Measurements from ENCODE around the gene RBM19.

The RBM19 gene

DNA sequence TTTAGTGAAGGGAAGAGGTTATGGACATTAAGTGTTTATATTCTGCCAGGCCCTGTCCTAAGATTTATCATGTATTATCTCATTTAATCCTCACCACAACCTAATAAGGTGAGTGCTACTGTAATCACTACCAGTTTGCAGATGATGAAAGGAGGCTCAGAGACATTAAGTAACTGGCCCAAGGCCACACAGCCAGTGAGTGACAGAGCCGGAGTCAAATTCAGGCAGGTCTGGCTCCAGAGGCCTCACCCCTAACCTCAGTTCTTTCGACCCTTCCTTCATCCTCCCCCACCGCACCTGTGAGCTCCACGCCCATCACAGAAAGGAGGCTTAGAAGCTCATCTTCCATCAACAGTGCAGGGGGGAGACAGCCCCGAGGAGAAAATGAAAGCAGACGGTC lies 197.3 kb downstream of the RBM19 start:
- no peaks in the 10 kb centered on the region for H3K79me2 ChIP-seq (ENCODE audit: low read length)
- no peaks in the 10 kb centered on the region for H4K20me1 ChIP-seq (ENCODE audit: insufficient read depth, low read length)
- no peak overlapping the region for H3K27ac ChIP-seq (ENCODE audit: low read length)
- no peaks in the 10 kb centered on the region for H3K36me3 ChIP-seq (replicated peaks; ENCODE audit: insufficient read depth, low read length)
- H3F3A ChIP-seq (ENCODE audit: insufficient read depth, low read length), result no peaks in the 10 kb centered on the region
- TF ChIP-seq EZH2phosphoT487 (IDR thresholded peaks at IDR 0.05; ENCODE audit: low read length) (no peak), EZH2 (optimal IDR thresholded peaks at IDR 0.05; ENCODE audit: low read depth, low read length) (no peak)
- TF ChIP-seq, protein P1, sequence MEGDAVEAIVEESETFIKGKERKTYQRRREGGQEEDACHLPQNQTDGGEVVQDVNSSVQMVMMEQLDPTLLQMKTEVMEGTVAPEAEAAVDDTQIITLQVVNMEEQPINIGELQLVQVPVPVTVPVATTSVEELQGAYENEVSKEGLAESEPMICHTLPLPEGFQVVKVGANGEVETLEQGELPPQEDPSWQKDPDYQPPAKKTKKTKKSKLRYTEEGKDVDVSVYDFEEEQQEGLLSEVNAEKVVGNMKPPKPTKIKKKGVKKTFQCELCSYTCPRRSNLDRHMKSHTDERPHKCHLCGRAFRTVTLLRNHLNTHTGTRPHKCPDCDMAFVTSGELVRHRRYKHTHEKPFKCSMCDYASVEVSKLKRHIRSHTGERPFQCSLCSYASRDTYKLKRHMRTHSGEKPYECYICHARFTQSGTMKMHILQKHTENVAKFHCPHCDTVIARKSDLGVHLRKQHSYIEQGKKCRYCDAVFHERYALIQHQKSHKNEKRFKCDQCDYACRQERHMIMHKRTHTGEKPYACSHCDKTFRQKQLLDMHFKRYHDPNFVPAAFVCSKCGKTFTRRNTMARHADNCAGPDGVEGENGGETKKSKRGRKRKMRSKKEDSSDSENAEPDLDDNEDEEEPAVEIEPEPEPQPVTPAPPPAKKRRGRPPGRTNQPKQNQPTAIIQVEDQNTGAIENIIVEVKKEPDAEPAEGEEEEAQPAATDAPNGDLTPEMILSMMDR (IDR thresholded peaks at IDR 0.05; ENCODE audit: low read length), result no peak
- no peaks in the 10 kb centered on the region for H3K4me1 ChIP-seq (ENCODE audit: low read length)
- no peak overlapping the region for H2AFZ ChIP-seq (ENCODE audit: low read length)
- H3K4me2 ChIP-seq (ENCODE audit: low read depth, low read length), result no peak overlapping the region
- no peaks in the 10 kb centered on the region for H3K9me3 ChIP-seq (replicated peaks; ENCODE audit: insufficient read depth, low read length)
- H3K27me3 ChIP-seq (replicated peaks; ENCODE audit: insufficient read depth, low read length), result no peaks in the 10 kb centered on the region
- H3K9ac ChIP-seq (ENCODE audit: low read length), result no peak overlapping the region
- DNase-seq, result no peak
- H3K9me2 ChIP-seq (replicated peaks; ENCODE audit: insufficient read depth, low read length), result no peaks in the 10 kb centered on the region
- no peak overlapping the region for H3K4me3 ChIP-seq (ENCODE audit: low read length)

DNA sequence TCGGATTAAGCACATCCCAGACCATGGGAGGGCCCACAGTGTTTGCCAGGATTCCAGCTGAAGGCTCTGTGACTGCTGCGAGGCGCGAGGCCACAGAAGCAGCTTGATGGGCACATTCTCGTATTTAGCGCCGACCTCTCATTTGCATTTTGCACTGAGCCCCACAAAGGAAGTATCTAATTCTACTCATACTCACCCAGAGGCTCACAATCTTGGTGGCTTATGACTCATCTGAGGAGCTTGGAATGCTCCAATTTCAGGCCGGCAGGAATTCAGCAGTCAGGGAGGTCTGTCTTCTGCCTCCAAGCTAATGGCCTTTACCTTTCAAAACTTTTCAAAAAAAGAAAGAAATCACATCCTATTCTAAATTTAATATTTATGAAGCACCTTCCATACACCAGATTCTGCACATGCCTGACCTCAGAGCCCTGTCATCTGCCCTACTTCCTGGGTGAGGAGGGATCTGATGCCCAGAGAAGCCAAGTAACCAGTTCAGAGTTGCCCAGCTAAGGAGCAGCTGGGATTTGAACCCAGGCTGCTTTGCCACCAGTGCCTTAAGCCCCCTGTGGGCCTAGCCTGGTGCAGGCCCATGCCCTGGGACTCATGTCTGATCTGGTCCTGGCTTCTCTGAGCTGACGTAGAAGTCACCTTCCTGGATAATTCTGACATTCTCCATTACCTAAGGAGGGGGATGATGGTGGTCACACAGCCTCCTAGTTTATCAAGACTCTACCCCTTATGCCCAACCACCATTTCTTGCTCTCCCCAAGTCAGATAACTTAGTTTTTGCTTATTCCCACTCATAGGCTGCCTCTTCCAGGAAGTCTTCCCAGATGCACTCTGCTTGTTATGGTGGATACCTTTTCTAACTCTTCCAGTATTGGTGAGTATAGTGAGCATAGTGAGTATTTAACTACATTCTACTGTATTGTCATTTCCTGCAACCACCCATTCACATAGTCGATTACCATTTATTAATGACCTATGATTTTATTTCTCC lies 198.9 kb downstream of the RBM19 start:
- Histone ChIP-seq H3F3A (ENCODE audit: insufficient read depth, low read length) (no peaks in the 10 kb centered on the region), H3K4me2 (ENCODE audit: low read depth, low read length) (no peak overlapping the region), H2AFZ (ENCODE audit: low read length) (no peak overlapping the region), H3K4me1 (ENCODE audit: low read length) (no peaks in the 10 kb centered on the region), H3K9me3 (replicated peaks; ENCODE audit: insufficient read depth, low read length) (no peaks in the 10 kb centered on the region), H4K20me1 (ENCODE audit: insufficient read depth, low read length) (no peaks in the 10 kb centered on the region), H3K27ac (ENCODE audit: low read length) (no peak overlapping the region), H3K4me3 (ENCODE audit: low read length) (no peak overlapping the region), H3K27me3 (replicated peaks; ENCODE audit: insufficient read depth, low read length) (no peaks in the 10 kb centered on the region), H3K79me2 (ENCODE audit: low read length) (no peaks in the 10 kb centered on the region), H3K9me2 (replicated peaks; ENCODE audit: insufficient read depth, low read length) (no peaks in the 10 kb centered on the region), H3K36me3 (replicated peaks; ENCODE audit: insufficient read depth, low read length) (no peaks in the 10 kb centered on the region), H3K9ac (ENCODE audit: low read length) (no peak overlapping the region)
- TF ChIP-seq EZH2 (optimal IDR thresholded peaks at IDR 0.05; ENCODE audit: low read depth, low read length) (no peak), EZH2phosphoT487 (IDR thresholded peaks at IDR 0.05; ENCODE audit: low read length) (no peak)
- TF ChIP-seq, protein P1 (IDR thresholded peaks at IDR 0.05; ENCODE audit: low read length), result no peak
- DNase-seq, result no peak
